GM19463 (cell line): ENCODE measurements around the gene SEPTIN10.
"Not testable (repeated sequence)": the region's sequence is repeated elsewhere in the genome, so short reads cannot be mapped to it uniquely, and the experiment has no call there.

Source experiments
- ATAC-seq: cut with Tn5 transposase; IDR thresholded peaks from one replicate; pipeline ENCODE4 v1.9.1; 2021; ENCODE audit warnings: mild to moderate bottlenecking, moderate library complexity; ENCODE audit not compliant: unreplicated experiment

Gene SEPTIN10

DNA sequence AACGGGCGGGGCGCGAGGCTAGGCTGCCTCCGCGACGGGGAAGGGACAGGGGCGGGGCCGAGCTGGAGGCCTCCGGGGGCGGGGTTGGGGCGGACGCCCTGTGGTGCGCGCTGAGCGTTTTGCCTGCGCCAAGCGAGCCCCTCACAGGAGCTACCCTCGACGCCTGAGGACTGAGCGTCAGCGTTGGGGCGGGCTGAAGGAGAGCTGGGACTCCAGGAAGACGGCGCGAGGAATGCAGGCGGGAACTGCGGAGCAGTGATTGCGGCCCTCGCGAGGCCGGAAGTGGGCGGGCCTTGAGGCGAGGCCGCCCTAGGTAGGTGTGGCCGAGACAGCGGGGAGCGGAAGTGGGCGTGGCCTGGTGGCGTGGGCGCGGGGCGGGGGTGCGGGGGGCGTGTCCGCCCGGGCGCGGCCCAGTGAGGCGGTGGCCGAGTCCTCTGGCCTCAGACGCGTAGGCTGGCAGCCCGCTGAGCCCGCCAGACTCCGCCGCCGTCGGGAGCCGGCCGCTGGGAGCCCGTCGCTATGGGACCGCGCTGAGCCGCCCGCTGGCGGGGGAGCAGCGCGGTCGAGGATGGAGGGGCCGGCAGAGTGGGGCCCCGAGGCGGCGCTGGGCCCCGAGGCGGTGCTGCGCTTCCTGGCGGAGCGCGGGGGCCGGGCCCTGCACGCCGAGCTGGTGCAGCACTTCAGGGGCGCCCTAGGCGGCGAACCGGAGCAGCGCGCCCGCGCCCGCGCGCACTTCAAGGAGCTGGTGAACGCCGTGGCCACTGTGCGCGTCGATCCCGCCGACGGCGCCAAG lies at the start of gene SEPTIN10, which contains the start of gene SOWAHC:
Gene SEPTIN10 (minus strand): TSS at position 45 of the 793 bp plus-strand sequence. CDS start 139 bp downstream, outside the sequence.
Gene SOWAHC (plus strand): TSS at position 443 of the 793 bp plus-strand sequence. CDS start 126 bp downstream, at position 569.
- ATAC-seq = peak; percentile 77

DNA sequence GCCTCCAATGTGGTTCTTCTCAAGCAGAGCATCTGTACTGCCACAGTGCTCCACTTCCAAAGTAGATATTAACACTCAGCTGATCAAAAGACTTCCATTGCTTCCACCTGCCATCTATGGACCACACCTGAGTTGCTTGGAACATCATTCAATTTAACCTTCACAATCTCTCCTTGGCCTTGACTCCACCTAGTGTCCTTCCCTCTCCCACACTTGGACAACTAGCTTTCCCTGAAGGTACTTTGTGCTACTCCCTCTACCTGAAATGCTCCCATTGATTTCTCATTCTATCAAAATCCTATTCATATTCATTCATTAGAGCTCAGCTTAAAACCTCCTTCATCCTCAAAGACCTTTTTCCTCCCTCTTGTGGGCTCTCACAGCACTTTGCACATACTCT lies 49.1 kb upstream of the SEPTIN10 start:
- ATAC-seq = no peak

GRCh38 chr2:109660046-109660860 lies 46.5 kb upstream of the SEPTIN10 start:
- no peak for ATAC-seq

DNA sequence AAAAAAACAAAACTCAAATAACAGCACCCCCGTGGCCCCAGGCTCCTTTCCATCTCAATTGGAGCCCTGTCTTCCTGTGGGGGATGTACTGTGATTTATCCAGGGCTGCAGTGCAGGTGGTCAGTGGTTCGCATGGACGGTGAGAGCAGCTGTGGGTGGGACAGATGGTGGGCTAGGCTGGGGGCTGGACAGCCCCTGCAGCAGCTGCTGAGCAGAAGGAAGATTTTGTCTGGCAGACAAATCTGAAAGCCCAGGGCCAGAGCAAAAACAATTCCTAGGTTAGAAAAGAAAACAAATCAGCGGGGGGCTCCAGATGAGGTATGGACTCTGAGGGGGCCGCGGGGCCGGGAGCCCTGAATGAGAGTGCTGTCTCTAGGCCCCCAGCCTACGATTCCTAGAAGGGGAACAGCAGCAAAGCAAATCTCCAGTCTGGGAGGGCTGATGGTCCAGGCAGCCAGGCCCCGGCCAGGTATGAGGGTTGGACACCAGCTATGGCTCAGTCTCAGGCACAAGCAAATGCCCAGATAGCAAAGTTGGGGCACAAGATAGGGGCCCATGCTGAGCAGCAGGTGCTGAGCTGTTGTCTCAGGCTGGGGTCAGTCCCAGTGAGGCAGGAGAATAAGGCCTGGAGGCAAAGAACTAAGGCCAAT lies 45.8 kb upstream of the SEPTIN10 start:
- ATAC-seq = no peak

DNA sequence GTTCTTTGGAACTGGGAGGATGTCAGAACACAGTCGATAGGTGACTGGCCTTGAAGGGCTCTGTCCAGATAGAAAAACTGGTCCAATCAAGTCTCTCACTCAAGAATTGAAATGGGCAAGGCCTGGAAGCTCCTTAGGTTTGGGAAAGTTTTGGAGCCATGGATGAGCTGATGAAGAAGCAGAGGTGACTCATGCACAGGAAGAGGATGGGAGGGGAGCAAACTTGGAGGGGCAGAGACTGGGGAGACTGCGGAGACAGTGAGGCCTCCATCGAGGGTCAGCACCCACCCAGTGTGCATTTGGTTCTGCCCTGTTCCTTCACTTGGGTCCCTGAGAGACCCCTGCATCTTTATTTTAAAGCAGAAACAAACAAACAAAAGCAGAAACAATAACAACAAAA lies 41.5 kb upstream of the SEPTIN10 start:
- no peak for ATAC-seq

- no peak for ATAC-seq
Measured at GRCh38 chr2:109654326-109655050, 40.7 kb upstream of the SEPTIN10 start.

GRCh38 chr2:109649736-109650695 lies 36.2 kb upstream of the SEPTIN10 start:
- no peak for ATAC-seq

- no peak for ATAC-seq
Measured at GRCh38 chr2:109648041-109648527, 34.3 kb upstream of the SEPTIN10 start.

DNA sequence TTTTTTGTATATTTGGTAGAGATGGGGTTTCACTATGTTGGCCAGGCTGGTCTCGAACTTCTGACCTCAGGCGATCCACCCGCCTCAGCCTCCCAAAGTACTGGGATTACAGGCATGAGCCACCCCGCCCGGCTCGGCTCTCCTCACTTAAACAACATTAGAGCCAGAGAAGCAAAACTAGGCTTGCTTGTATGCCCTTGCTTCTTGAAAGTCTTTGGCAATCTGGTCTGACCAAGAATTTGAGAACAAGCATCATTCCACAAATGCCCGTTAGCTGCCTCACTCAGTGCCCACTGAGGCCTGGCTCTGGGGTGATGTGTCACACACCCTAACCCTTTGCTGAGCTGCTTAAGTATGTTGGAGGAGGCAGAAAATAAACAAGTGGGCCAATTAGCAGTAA lies 33.9 kb upstream of the SEPTIN10 start:
- no peak for ATAC-seq

DNA sequence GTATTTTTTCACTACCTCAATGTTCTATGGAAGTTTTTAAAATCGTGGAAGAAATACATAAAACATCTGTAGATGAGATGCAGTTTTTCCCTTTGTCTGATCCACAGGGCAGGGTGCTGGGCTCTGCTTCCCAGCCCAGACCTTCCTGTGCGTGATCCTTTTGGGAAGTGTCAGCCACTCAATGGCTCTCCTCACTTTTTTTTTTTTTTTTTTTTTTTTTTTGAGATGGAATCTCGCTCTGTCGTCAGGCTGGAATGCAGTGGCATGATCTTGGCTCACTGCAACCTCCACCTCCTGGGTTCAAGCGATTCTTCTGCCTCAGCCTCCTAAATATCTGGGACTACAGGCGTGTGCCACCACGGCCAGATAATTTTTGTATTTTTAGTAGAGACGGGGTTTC lies 33.2 kb upstream of the SEPTIN10 start:
- ATAC-seq = no peak

- no peak for ATAC-seq
Measured at GRCh38 chr2:109645412-109646184, 31.8 kb upstream of the SEPTIN10 start.

DNA sequence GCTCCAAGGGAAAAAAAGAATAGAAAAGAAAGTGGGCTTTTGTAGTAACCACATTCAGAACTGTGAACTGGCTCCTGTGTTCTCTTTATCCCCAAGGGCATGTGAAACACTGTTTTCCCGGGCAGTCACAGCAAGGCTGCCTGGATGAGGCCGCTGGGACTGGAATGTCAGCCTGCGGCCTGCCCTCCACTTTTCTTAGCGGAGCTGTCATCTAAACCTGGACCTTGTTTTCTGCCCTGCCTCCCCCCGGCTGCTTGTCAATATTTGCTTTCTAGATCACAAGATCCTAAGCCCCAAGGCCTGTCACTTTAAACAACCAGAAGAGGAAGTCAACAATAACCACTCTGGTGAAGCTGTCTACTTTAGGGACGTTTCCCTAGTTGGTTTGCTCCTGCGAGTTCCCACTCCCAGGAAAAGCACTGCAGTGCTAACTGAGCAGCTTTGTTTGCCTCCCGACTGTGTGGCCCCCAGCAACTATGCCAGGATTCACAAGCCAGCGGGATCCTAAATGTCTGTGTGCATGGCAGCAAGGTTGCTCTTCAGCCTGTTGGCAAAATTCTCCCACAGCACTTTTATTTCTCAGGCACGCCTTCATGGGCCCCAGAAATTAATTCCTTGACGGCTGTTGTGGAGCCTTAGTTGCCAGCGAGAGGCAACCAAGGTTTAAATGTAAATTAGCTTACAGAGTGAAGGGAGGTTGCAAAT lies 31.0 kb upstream of the SEPTIN10 start:
- no peak for ATAC-seq

- ATAC-seq = not testable (repeated sequence)
Measured at GRCh38 chr2:109640000-109640399, 26.2 kb upstream of the SEPTIN10 start.

GRCh38 chr2:109638795-109639194 lies 25.0 kb upstream of the SEPTIN10 start:
- no peak for ATAC-seq

- peak; percentile 74 for ATAC-seq
Measured at GRCh38 chr2:109637749-109638570, 24.2 kb upstream of the SEPTIN10 start.

DNA sequence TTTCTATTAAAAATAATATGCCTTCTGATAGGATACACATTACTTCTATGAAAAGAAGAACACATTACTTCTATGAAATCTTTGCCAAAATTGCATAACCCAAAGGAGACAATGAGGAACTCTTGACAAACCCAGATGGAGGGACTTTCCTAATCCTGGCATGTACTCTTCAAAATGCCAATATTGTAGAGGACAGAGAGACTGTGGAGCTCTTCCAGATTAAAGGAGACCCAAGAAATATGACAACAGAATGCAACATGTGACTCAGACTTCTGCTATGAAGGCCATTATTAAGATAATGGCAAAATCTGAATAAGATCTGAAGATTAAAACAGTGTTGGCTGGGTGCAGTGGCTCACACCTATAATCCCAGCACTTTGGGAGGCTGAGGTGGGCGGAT lies 22.6 kb upstream of the SEPTIN10 start:
- ATAC-seq = no peak
